ENCODE data around the gene PSMA6. TPM values are rescaled to one million over a fixed set of nuclear protein-coding genes. Genes with fewer than 3 reads are reported as not detected.

PSMA6 gene
- total and polyA plus RNA-seq, 4 experiments from 2014 or later: 84.6 to 413 (median 207) TPM

GRCh38 chr14:35287431-35288013 is 4.7 kb upstream of the PSMA6 start:
- intact Hi-C loops (cut with micrococcal nuclease): no loop called here

GRCh38 chr14:35289623-35290022 is 2.6 kb upstream of the PSMA6 start:
- H3K27me3 Mint-ChIP-seq: no peaks in the 10 kb centered on the region
- intact Hi-C loops (cut with micrococcal nuclease): loop anchor here (5.0 kb wide), 2 partner anchors 518 to 538 kb away; partner anchors contain the start of genes BRMS1L and RALGAPA1
- H3K36me3 Mint-ChIP-seq: peaks cover 0 to 11% of the 10 kb centered on the region in 2 donors
- peaks cover 38 to 68% (median 51%) of the 10 kb centered on the region in 4 donors for H3K4me1 Mint-ChIP-seq
- Histone ChIP-seq H3K9me3 (ENCODE audit: control insufficient read depth in 1 of 2, low read length in 2 of 2) (no peaks in the 10 kb centered on the region), H3K4me3 (ENCODE audit: low read length in 2 of 2) (no peak overlapping the region), H3K27ac (ENCODE audit: low read depth, low read length) (no peak overlapping the region), H3K27me3 (ENCODE audit: insufficient read depth, low read length) (no peaks in the 10 kb centered on the region), H3K4me1 (ENCODE audit: insufficient read depth, low read length) (peaks cover 50% of the 10 kb centered on the region), H3K36me3 (ENCODE audit: insufficient read depth, low read length) (no peaks in the 10 kb centered on the region)
- H3K9me3 Mint-ChIP-seq: peaks cover 0 to 2% (median 0%) of the 10 kb centered on the region in 8 donors
- ChIA-PET CTCF (ENCODE audit: partially characterized antibody) (no interaction called here), POLR2A (ENCODE audit: partially characterized antibody) (interaction anchor here (7.6 kb wide), 1 partner anchor 114 kb away, joined by 167 read pairs; the partner anchor contains the start of gene NFKBIA)
- no peak for DNase-seq
- peak overlapping the region in 1 of 8 donors; percentile 27 for H3K4me3 Mint-ChIP-seq
- peak overlapping the region in 4 of 7 donors; percentile 43 to 70 (median 64) for H3K27ac Mint-ChIP-seq

More at GRCh38 chr14:35287431-35288013, 4.7 kb upstream of the PSMA6 start:
- Histone ChIP-seq H3K36me3 (ENCODE audit: insufficient read depth, low read length) (no peaks in the 10 kb centered on the region), H3K27ac (ENCODE audit: low read depth, low read length) (no peak overlapping the region), H3K4me3 (ENCODE audit: low read length in 2 of 2) (no peak overlapping the region), H3K4me1 (ENCODE audit: insufficient read depth, low read length) (peaks cover 36% of the 10 kb centered on the region), H3K9me3 (ENCODE audit: control insufficient read depth in 1 of 2, low read length in 2 of 2) (no peaks in the 10 kb centered on the region), H3K27me3 (ENCODE audit: insufficient read depth, low read length) (no peaks in the 10 kb centered on the region)
- ChIA-PET POLR2A (ENCODE audit: partially characterized antibody) (interaction anchor here (4.4 kb wide), 1 partner anchor 117 kb away, joined by 33 read pairs; the partner anchor contains the start of gene NFKBIA), CTCF (ENCODE audit: partially characterized antibody) (interaction anchor here (0.9 to 1.2 kb wide), 2 partner anchors 26 to 58 kb away, joined by 3 to 4 read pairs; no protein-coding TSS in a partner anchor)
- Mint-ChIP-seq H3K9me3 (peaks cover 0 to 2% (median 0%) of the 10 kb centered on the region in 8 donors), H3K4me3 (peak overlapping the region in 1 of 8 donors; percentile 65), H3K27ac (peak overlapping the region in 5 of 7 donors; percentile 76 to 95 (median 88)), H3K27me3 (no peaks in the 10 kb centered on the region), H3K4me1 (peaks cover 31 to 58% (median 41%) of the 10 kb centered on the region in 4 donors), H3K36me3 (peaks cover 7 to 10% of the 10 kb centered on the region in 2 donors)
- DNase-seq: no peak

- peak overlapping the region; percentile 96 to 99 (median 98) for H3K27ac Mint-ChIP-seq
- H3K36me3 ChIP-seq (ENCODE audit: insufficient read depth, low read length): no peaks in the 10 kb centered on the region
- no peak for DNase-seq
- peaks cover 51% of the 10 kb centered on the region for H3K4me1 ChIP-seq (ENCODE audit: insufficient read depth, low read length)
- peaks cover 31 to 68% (median 45%) of the 10 kb centered on the region in 4 donors for H3K4me1 Mint-ChIP-seq
- H3K27me3 ChIP-seq (ENCODE audit: insufficient read depth, low read length): no peaks in the 10 kb centered on the region
- H3K36me3 Mint-ChIP-seq: peaks cover 4 to 20% of the 10 kb centered on the region in 2 donors
- CTCF ChIA-PET (ENCODE audit: partially characterized antibody): interaction anchor here (0.7 to 2.4 kb wide), 13 partner anchors 8 to 151 kb away, joined by 3 to 17 read pairs (median 4); partner anchors contain the start of gene NFKBIA
- H3K27me3 Mint-ChIP-seq: no peaks in the 10 kb centered on the region
- peak overlapping the region; percentile 77 to 91 for H3K4me3 ChIP-seq (ENCODE audit: low read length in 2 of 2)
- H3K27ac ChIP-seq (ENCODE audit: low read depth, low read length): peak overlapping the region; percentile 97
- POLR2A ChIA-PET (ENCODE audit: partially characterized antibody): interaction anchor here (0.6 to 7.6 kb wide), 27 partner anchors 8 to 753 kb away, joined by 3 to 167 read pairs (median 4); partner anchors contain the start of genes EAPP, FAM177A1, NFKBIA and PPP2R3C
- H3K9me3 ChIP-seq (ENCODE audit: control insufficient read depth in 1 of 2, low read length in 2 of 2): no peaks in the 10 kb centered on the region
- intact Hi-C loops (cut with micrococcal nuclease): loop anchor here (1.0 to 5.0 kb wide), 6 partner anchors 111 to 534 kb away; partner anchors contain the start of genes BRMS1L, FAM177A1, NFKBIA and PRORP
- H3K4me3 Mint-ChIP-seq: peak overlapping the region; percentile 93 to 99 (median 98)
- peaks cover 0 to 2% (median 0%) of the 10 kb centered on the region in 8 donors for H3K9me3 Mint-ChIP-seq
Observed at GRCh38 chr14:35292770-35293561, 784 bp downstream of the PSMA6 start.

GRCh38 chr14:35295845-35296161 is 3.6 kb downstream of the PSMA6 start:
- Histone ChIP-seq H3K4me1 (ENCODE audit: insufficient read depth, low read length) (peaks cover 76% of the 10 kb centered on the region), H3K9me3 (ENCODE audit: control insufficient read depth in 1 of 2, low read length in 2 of 2) (no peaks in the 10 kb centered on the region), H3K27ac (ENCODE audit: low read depth, low read length) (peak overlapping the region; percentile 25), H3K4me3 (ENCODE audit: low read length in 2 of 2) (no peak overlapping the region), H3K27me3 (ENCODE audit: insufficient read depth, low read length) (no peaks in the 10 kb centered on the region), H3K36me3 (ENCODE audit: insufficient read depth, low read length) (no peaks in the 10 kb centered on the region)
- ChIA-PET POLR2A (ENCODE audit: partially characterized antibody) (interaction anchor here (0.8 to 7.6 kb wide), 2 partner anchors 108 to 250 kb away, joined by 3 to 167 read pairs; partner anchors contain the start of genes FAM177A1 and NFKBIA), CTCF (ENCODE audit: partially characterized antibody) (interaction anchor here (0.6 kb wide), 1 partner anchor 177 kb away, joined by 3 read pairs; no protein-coding TSS in a partner anchor)
- peak overlapping the region; percentile 34 to 98 (median 62) for H3K4me3 Mint-ChIP-seq
- H3K9me3 Mint-ChIP-seq: peaks cover 0 to 2% (median 0%) of the 10 kb centered on the region in 8 donors
- no peak for DNase-seq
- H3K27me3 Mint-ChIP-seq: no peaks in the 10 kb centered on the region
- H3K4me1 Mint-ChIP-seq: peaks cover 42 to 74% (median 59%) of the 10 kb centered on the region in 4 donors
- intact Hi-C loops (cut with micrococcal nuclease): no loop called here
- peaks cover 4 to 23% of the 10 kb centered on the region in 2 donors for H3K36me3 Mint-ChIP-seq
- H3K27ac Mint-ChIP-seq: peak overlapping the region in 6 of 7 donors; percentile 53 to 98 (median 79)

- Mint-ChIP-seq H3K4me1 (peaks cover 46 to 80% (median 64%) of the 10 kb centered on the region in 4 donors), H3K9me3 (peaks cover 0 to 2% (median 0%) of the 10 kb centered on the region in 8 donors), H3K27ac (peak overlapping the region in 3 of 7 donors; percentile 35 to 98 (median 51)), H3K27me3 (no peaks in the 10 kb centered on the region), H3K36me3 (peaks cover 4 to 25% of the 10 kb centered on the region in 2 donors), H3K4me3 (peak overlapping the region in 6 of 8 donors; percentile 13 to 63 (median 48))
- intact Hi-C loops (cut with micrococcal nuclease): no loop called here
- Histone ChIP-seq H3K36me3 (ENCODE audit: insufficient read depth, low read length) (no peaks in the 10 kb centered on the region), H3K4me3 (ENCODE audit: low read length in 2 of 2) (no peak overlapping the region), H3K9me3 (ENCODE audit: control insufficient read depth in 1 of 2, low read length in 2 of 2) (no peaks in the 10 kb centered on the region), H3K4me1 (ENCODE audit: insufficient read depth, low read length) (peaks cover 83% of the 10 kb centered on the region), H3K27me3 (ENCODE audit: insufficient read depth, low read length) (no peaks in the 10 kb centered on the region), H3K27ac (ENCODE audit: low read depth, low read length) (no peak overlapping the region)
- CTCF ChIA-PET (ENCODE audit: partially characterized antibody): interaction anchor here (0.7 kb wide), 1 partner anchor 10 kb away, joined by 3 read pairs; no protein-coding TSS in a partner anchor
- POLR2A ChIA-PET (ENCODE audit: partially characterized antibody): interaction anchor here (7.6 kb wide), 1 partner anchor 108 kb away, joined by 167 read pairs; the partner anchor contains the start of gene NFKBIA
- no peak for DNase-seq
Observed at GRCh38 chr14:35296545-35296944, 4.4 kb downstream of the PSMA6 start.

- DNase-seq: no peak
- H3K27ac Mint-ChIP-seq: peak overlapping the region in 3 of 7 donors; percentile 15 to 65 (median 58)
- H3K4me3 Mint-ChIP-seq: peak overlapping the region in 4 of 8 donors; percentile 35 to 53 (median 39)
- POLR2A ChIA-PET (ENCODE audit: partially characterized antibody): no interaction called here
- peaks cover 8 to 17% of the 10 kb centered on the region in 2 donors for H3K36me3 Mint-ChIP-seq
- Histone ChIP-seq H3K4me3 (ENCODE audit: low read length in 2 of 2) (no peak overlapping the region), H3K27me3 (ENCODE audit: insufficient read depth, low read length) (no peaks in the 10 kb centered on the region), H3K27ac (ENCODE audit: low read depth, low read length) (no peak overlapping the region), H3K4me1 (ENCODE audit: insufficient read depth, low read length) (peaks cover 95% of the 10 kb centered on the region), H3K9me3 (ENCODE audit: control insufficient read depth in 1 of 2, low read length in 2 of 2) (no peaks in the 10 kb centered on the region), H3K36me3 (ENCODE audit: insufficient read depth, low read length) (no peaks in the 10 kb centered on the region)
- no peaks in the 10 kb centered on the region for H3K9me3 Mint-ChIP-seq
- intact Hi-C loops (cut with micrococcal nuclease): no loop called here
- peaks cover 56 to 82% (median 70%) of the 10 kb centered on the region in 4 donors for H3K4me1 Mint-ChIP-seq
- H3K27me3 Mint-ChIP-seq: no peaks in the 10 kb centered on the region
- CTCF ChIA-PET (ENCODE audit: partially characterized antibody): interaction anchor here (0.6 kb wide), 2 partner anchors 155 to 438 kb away, joined by 3 read pairs; no protein-coding TSS in a partner anchor
Observed at GRCh38 chr14:35297706-35298105, 5.5 kb downstream of the PSMA6 start.
